ENCODE data around the gene SPTBN1. TPM values are rescaled to one million over a fixed set of nuclear protein-coding genes. Genes with fewer than 3 reads are reported as not detected.

The SPTBN1 gene
- polyA plus RNA-seq, 1 experiment: 56.6 TPM

GRCh38 chr2:54667266-54667639 is 211.1 kb downstream of the SPTBN1 start:
- H3K9me3 ChIP-seq (ENCODE audit: control insufficient read depth, insufficient read depth, low read length): no peaks in the 10 kb centered on the region
- no peak for DNase-seq (ENCODE audit: low read depth, low spot score)
- TF ChIP-seq CTCF (IDR thresholded peaks at IDR 0.05; ENCODE audit: low read depth, low read length): no peak
- no peak overlapping the region for H3K27ac ChIP-seq (ENCODE audit: low read depth, low read length)
- ChIA-PET CTCF (interaction anchor here (1.5 to 3.0 kb wide), 5 partner anchors 10 to 171 kb away, joined by 4 to 27 read pairs (median 7); no protein-coding TSS in a partner anchor), POLR2A (interaction anchor here (1.5 kb wide), 1 partner anchor 696 kb away, joined by 3 read pairs; the partner anchor contains the start of gene PSME4)
- no peak overlapping the region for H3K4me3 ChIP-seq (ENCODE audit: low read depth, low read length)
- H3K27me3 ChIP-seq (ENCODE audit: control insufficient read depth, insufficient read depth, low read length): no peaks in the 10 kb centered on the region

GRCh38 chr2:54667726-54668650 is 211.9 kb downstream of the SPTBN1 start:
- no peak for TF ChIP-seq CTCF (IDR thresholded peaks at IDR 0.05; ENCODE audit: low read depth, low read length)
- POLR2A ChIA-PET: no interaction called here
- H3K27ac ChIP-seq (ENCODE audit: low read depth, low read length): no peak overlapping the region
- H3K4me3 ChIP-seq (ENCODE audit: low read depth, low read length): no peak overlapping the region
- no peaks in the 10 kb centered on the region for H3K9me3 ChIP-seq (ENCODE audit: control insufficient read depth, insufficient read depth, low read length)
- H3K27me3 ChIP-seq (ENCODE audit: control insufficient read depth, insufficient read depth, low read length): no peaks in the 10 kb centered on the region
- DNase-seq (ENCODE audit: low read depth, low spot score): no peak
- CTCF ChIA-PET: no interaction called here

- DNase-seq (ENCODE audit: low read depth, low spot score): no peak
- CTCF ChIA-PET: no interaction called here
- Histone ChIP-seq H3K4me3 (ENCODE audit: low read depth, low read length) (no peak overlapping the region), H3K27ac (ENCODE audit: low read depth, low read length) (no peak overlapping the region), H3K9me3 (ENCODE audit: control insufficient read depth, insufficient read depth, low read length) (no peaks in the 10 kb centered on the region; the same call in 1 of the 2 replicates), H3K27me3 (ENCODE audit: control insufficient read depth, insufficient read depth, low read length) (no peaks in the 10 kb centered on the region)
- no peak for TF ChIP-seq CTCF (IDR thresholded peaks at IDR 0.05; ENCODE audit: low read depth, low read length)
- POLR2A ChIA-PET: no interaction called here
These were observed 212.6 kb downstream of the SPTBN1 start for GRCh38 chr2:54668711-54669110.

- POLR2A ChIA-PET: no interaction called here
- H3K27ac ChIP-seq (ENCODE audit: low read depth, low read length): peak overlapping the region; percentile 34
These were observed 213.8 kb downstream of the SPTBN1 start for GRCh38 chr2:54669677-54670484.

More at GRCh38 chr2:54669677-54670484, 213.8 kb downstream of the SPTBN1 start:
- Histone ChIP-seq H3K9me3 (ENCODE audit: control insufficient read depth, insufficient read depth, low read length) (no peaks in the 10 kb centered on the region; the same call in 1 of the 2 replicates), H3K27me3 (ENCODE audit: control insufficient read depth, insufficient read depth, low read length) (no peaks in the 10 kb centered on the region), H3K4me3 (ENCODE audit: low read depth, low read length) (no peak overlapping the region)
- CTCF ChIA-PET: no interaction called here
- no peak for TF ChIP-seq CTCF (IDR thresholded peaks at IDR 0.05; ENCODE audit: low read depth, low read length)
- no peak for DNase-seq (ENCODE audit: low read depth, low spot score)
